A549 (cell line): ENCODE results near the gene MLC1. TPM values are rescaled to one million over a fixed set of nuclear protein-coding genes. Genes with fewer than 3 reads are reported as not detected.

Source experiments
- ATAC-seq, 2 experiments: fragments of 200-7000 bp in 1 of 2; fragments of >200 bp in 1 of 2; cut with Nextera tagmentation in 1 of 2; cut with Tn5 transposase in 1 of 2; 3 replicates each; pipeline versions ENCODE4 v1.8.0 to v1.9.1; 2018 to 2020; ENCODE audit warnings: mild to moderate bottlenecking in 1 of 2, moderate library complexity in 1 of 2
- CTCF ChIA-PET: fragments of 300-600 bp; sonication (Branson Sonifier 250); formaldehyde crosslinking; extraction: SDS; loops from one replicate; lab custom pipeline; 2021; ENCODE audit warnings: antibody characterized with exemption, inconsistent platforms; lab: Yijun Ruan, JAX
- POLR2A ChIA-PET: fragments of 350-600 bp; formaldehyde crosslinking; extraction: SDS; loops from one replicate; lab custom pipeline; 2021; ENCODE audit warnings: antibody characterized with exemption, inconsistent platforms; lab: Yijun Ruan, JAX
- DNase-seq, 2 experiments: peaks; one replicate each; pipeline versions ENCODE4 v3.0.0 to v3.0.0-alpha.2; 2011 to 2016; ENCODE audit warnings: low read depth in 1 of 2, low spot score in 1 of 2
- FAIRE-seq: peaks from 2 replicates; lab custom pipeline; 2011; peaks lifted over from hg19 to GRCh38; lab: Jason Lieb, UNC
- H3K27ac ChIP-seq, 2 experiments: fragments of >200 bp; sonication (Bioruptor Twin); formaldehyde crosslinking; 3 replicates each; pipeline ENCODE4 v1.5.1; 2016 to 2017
- H3K4me1 ChIP-seq: fragments of >200 bp; sonication (Bioruptor Twin); formaldehyde crosslinking; 3 replicates; pipeline ENCODE4 v1.6.1; 2016
- H3K4me2 ChIP-seq: fragments of >200 bp; sonication (Bioruptor Twin); formaldehyde crosslinking; 3 replicates; pipeline ENCODE4 v1.6.1; 2016
- H3K4me3 ChIP-seq: fragments of >200 bp; sonication (Bioruptor Twin); formaldehyde crosslinking; 3 replicates; pipeline ENCODE4 v1.5.1; 2016
- H3K9me3 ChIP-seq: fragments of >200 bp; sonication (Bioruptor Twin); formaldehyde crosslinking; 3 replicates; pipeline ENCODE4 v1.6.1; 2016
- BCL3 ChIP-seq: fragments of >200 bp; sonication (Bioruptor Twin); formaldehyde crosslinking; IDR thresholded peaks from 3 replicates; pipeline ENCODE4 v1.6.1; 2016
- BHLHE40 ChIP-seq: IDR thresholded peaks from 2 replicates; pipeline ENCODE4 v1.6.1; 2012; ENCODE audit warnings: low read depth, low read length, inconsistent platforms
- CBX8 ChIP-seq: fragments of 200-600 bp; sonication (generic); IDR thresholded peaks from 2 replicates; pipeline ENCODE4 v1.6.1; 2016
- CEBPB ChIP-seq, 2 experiments: fragments of >200 bp in 1 of 2; sonication (Bioruptor Twin) in 1 of 2; formaldehyde crosslinking in 1 of 2; IDR thresholded peaks; 2 replicates each; pipeline ENCODE4 v1.6.1; 2012 to 2016
- CTCF ChIP-seq: fragments of >200 bp; sonication (Bioruptor Twin); formaldehyde crosslinking; IDR thresholded peaks from 3 replicates; pipeline ENCODE4 v1.5.1; 2016
- ELK1 ChIP-seq: fragments of 150-350 bp; IDR thresholded peaks from 2 replicates; pipeline ENCODE4 v1.6.1; 2014; ENCODE audit warnings: low read depth, mild to moderate bottlenecking, low read length
- EP300 ChIP-seq, 2 experiments: fragments of >200 bp; sonication (Bioruptor Twin); formaldehyde crosslinking; IDR thresholded peaks; 2 replicates in 1 of 2; 3 replicates in 1 of 2; pipeline ENCODE4 v1.6.1; 2016 to 2017
- ESRRA ChIP-seq: fragments of 150-350 bp; IDR thresholded peaks from 2 replicates; pipeline ENCODE4 v1.6.1; 2014; ENCODE audit warnings: mild to moderate bottlenecking, low read length, borderline replicate concordance
- FOSB ChIP-seq: fragments of 250-450 bp; sonication (Bioruptor Pico); IDR thresholded peaks from 2 replicates; pipeline ENCODE4 v1.5.0; 2020; ENCODE audit warnings: mild to moderate bottlenecking, moderate library complexity
- GATA3 ChIP-seq: IDR thresholded peaks from 2 replicates; pipeline ENCODE4 v1.6.1; 2012; ENCODE audit warnings: borderline replicate concordance
- HEYL ChIP-seq: fragments of 250-450 bp; sonication (Bioruptor Pico); IDR thresholded peaks from 2 replicates; pipeline ENCODE4 v1.8.0; 2021; ENCODE audit warnings: mild to moderate bottlenecking, moderate library complexity
- HOXA7 ChIP-seq: fragments of 250-450 bp; sonication (Bioruptor Pico); IDR thresholded peaks from 2 replicates; pipeline ENCODE4 v1.5.0; 2020; ENCODE audit warnings: mild to moderate bottlenecking, moderate library complexity
- HOXB5 ChIP-seq: fragments of 250-450 bp; sonication (Bioruptor Pico); IDR thresholded peaks from 2 replicates; pipeline ENCODE4 v1.5.0; 2020; ENCODE audit warnings: mild to moderate bottlenecking, moderate library complexity
- KDM5A ChIP-seq: fragments of 200-600 bp; sonication (generic); IDR thresholded peaks from 2 replicates; pipeline ENCODE4 v1.6.1; 2016; ENCODE audit warnings: antibody characterized with exemption, mild to moderate bottlenecking
- MAFK ChIP-seq: fragments of 450-650 bp; IDR thresholded peaks from 2 replicates; pipeline ENCODE4 v1.6.1; 2014; ENCODE audit not compliant: partially characterized antibody
- MAX ChIP-seq: IDR thresholded peaks from 2 replicates; pipeline ENCODE4 v1.6.1; 2012
- NFE2L2 ChIP-seq: fragments of 150-350 bp; conservative IDR thresholded peaks from 2 replicates; pipeline ENCODE4 v1.6.1; 2014; ENCODE audit warnings: low read length
- NPAS2 ChIP-seq: fragments of 250-450 bp; sonication (Bioruptor Pico); IDR thresholded peaks from 2 replicates; pipeline ENCODE4 v1.8.0; 2022; ENCODE audit warnings: mild to moderate bottlenecking, moderate library complexity, borderline replicate concordance
- NR3C1 ChIP-seq: fragments of >200 bp; sonication (Bioruptor Twin); formaldehyde crosslinking; IDR thresholded peaks from 3 replicates; pipeline ENCODE4 v1.6.1; 2017
- PBX3 ChIP-seq: IDR thresholded peaks from 2 replicates; pipeline ENCODE4 v1.6.1; 2012
- PHF8 ChIP-seq: fragments of 200-600 bp; sonication (generic); IDR thresholded peaks from 2 replicates; pipeline ENCODE4 v1.6.1; 2016; ENCODE audit warnings: low read depth, mild to moderate bottlenecking, antibody characterized with exemption, moderate library complexity, borderline replicate concordance
- POLR2AphosphoS2 ChIP-seq: conservative IDR thresholded peaks from 2 replicates; pipeline ENCODE4 v1.6.1; 2012; ENCODE audit warnings: low read length, improper control_type of control experiment, inconsistent platforms
- RCOR1 ChIP-seq: fragments of 150-350 bp; IDR thresholded peaks from 2 replicates; pipeline ENCODE4 v1.6.1; 2014; ENCODE audit warnings: antibody characterized with exemption, low read length, low read depth
- RNF2 ChIP-seq: fragments of 200-600 bp; sonication (generic); IDR thresholded peaks from 2 replicates; pipeline ENCODE4 v1.6.1; 2016; ENCODE audit warnings: low read depth, mild to moderate bottlenecking, antibody characterized with exemption, moderate library complexity, borderline replicate concordance
- TFCP2L1 ChIP-seq: fragments of 250-450 bp; sonication (Bioruptor Pico); IDR thresholded peaks from 2 replicates; pipeline ENCODE4 v1.5.0; 2021; ENCODE audit warnings: mild to moderate bottlenecking
- USF2 ChIP-seq: fragments of 450-650 bp; IDR thresholded peaks from 2 replicates; pipeline ENCODE4 v1.6.1; 2014; ENCODE audit warnings: antibody characterized with exemption
- ZSCAN20 ChIP-seq: fragments of 250-450 bp; sonication (Bioruptor Pico); IDR thresholded peaks from 2 replicates; pipeline ENCODE4 v1.8.0; 2022; ENCODE audit warnings: mild to moderate bottlenecking, moderate library complexity
- WGBS: methylation state at CpG from one replicate; pipeline ENCODE4 v1.1.6; 2017; ENCODE audit errors: missing lambda C conversion rate; 5-methylcytosine and 5-hydroxymethylcytosine counted together
- polyA minus RNA-seq: library from RNA; depleted of rRNA, polyadenylated mRNA; stranded (reverse); fragments of >200 nt; gene quantifications from 2 replicates; pipeline ENCODE4 v1.2.3, GENCODE V29; 2011; rRNA and poly(A)+ RNA removed
- polyA plus RNA-seq, 4 experiments: library from polyadenylated mRNA; depleted of rRNA in 3 of 4; stranded (reverse); fragments of >200 nt; fragmentation: RNase III in 1 of 4; extraction: RNeasy Plus Mini Kit Qiagen cat#74134 plus additional on column Dnase treatment in 1 of 4; gene quantifications; 2 replicates in 3 of 4; 3 replicates in 1 of 4; pipeline ENCODE4 v1.2.3, GENCODE V29; 2011 to 2017

The MLC1 gene
- not detected in 2 replicates for polyA plus RNA-seq (2011; rRNA removed)
- 0.01 TPM in 1 of 2 replicates, not detected in the other for polyA plus RNA-seq (2012; cell fraction: cytosol; rRNA removed)
- polyA plus RNA-seq (2012; cell fraction: nucleus; rRNA removed), result not detected in 2 replicates
- not detected in 3 replicates for polyA plus RNA-seq (2017; fragmentation: RNase III; extraction: RNeasy Plus Mini Kit Qiagen cat#74134 plus additional on column Dnase treatment)
- polyA minus RNA-seq, result not detected in 2 replicates

GRCh38 chr22:50085211-50085972, at the start of gene MLC1:
Gene MLC1, minus strand, starts transcription at chr22:50085426. Its CDS starts 524 bp downstream, at chr22:50084902.
- no peak within 1 kb of the TSS for H3K4me2 ChIP-seq

GRCh38 chr22:50134481-50134880, 49.3 kb upstream of the MLC1 start:
- TF ChIP-seq MAX (no peak), BHLHE40 (no peak), TFCP2L1 (no peak), HOXA7 (CRISPR knock-in tag) (no peak), KDM5A (no peak)
- TF ChIP-seq, all 56 proteins: peak for 0
- no peak overlapping the region for H3K4me2 ChIP-seq
- POLR2A ChIA-PET, result no interaction called here
- CTCF ChIA-PET, result interaction anchor here (4.0 kb wide), 1 partner anchor 14 kb away, joined by 14 read pairs; no protein-coding TSS in a partner anchor
- 35% methylated on average over 9 of the region's 10 CpGs for WGBS
- FAIRE-seq (no peak), DNase-seq (no peak), ATAC-seq (no peak)
- H3K4me3 ChIP-seq, result no peak overlapping the region
- no peaks in the 10 kb centered on the region for H3K4me1 ChIP-seq
- no peaks in the 10 kb centered on the region for H3K9me3 ChIP-seq
- H3K27ac ChIP-seq, result no peak overlapping the region

More at GRCh38 chr22:50085211-50085972, at the start of gene MLC1:
- no peak for FAIRE-seq
- no peak for DNase-seq
- H3K4me3 ChIP-seq, result no peak within 1 kb of the TSS
- POLR2A ChIA-PET, result no interaction called here
- no peaks in the 10 kb centered on the region for H3K9me3 ChIP-seq
- WGBS, result 66% methylated on average over 29 of the region's 29 CpGs
- CTCF ChIA-PET, result no interaction called here
- TF ChIP-seq KDM5A (no peak), ESRRA (no peak), MAX (no peak), HEYL (no peak), CEBPB (IDR thresholded peaks at IDR 0.05) (no peak), POLR2AphosphoS2 (no peak), NFE2L2 (no peak), NR3C1 (no peak), NPAS2 (CRISPR knock-in tag) (no peak), ZSCAN20 (no peak), RCOR1 (no peak), BCL3 (no peak), CBX8 (no peak), PBX3 (no peak), GATA3 (no peak)
- TF ChIP-seq, all 56 proteins: peak for 0
- Histone ChIP-seq H3K4me1 (no peaks in the 10 kb centered on the region), H3K27ac (no peak within 1 kb of the TSS)
- no peak for ATAC-seq

GRCh38 chr22:50131894-50132293, 46.7 kb upstream of the MLC1 start:
- Histone ChIP-seq H3K9me3 (no peaks in the 10 kb centered on the region), H3K4me2 (no peak overlapping the region), H3K4me1 (no peaks in the 10 kb centered on the region), H3K4me3 (no peak overlapping the region), H3K27ac (no peak overlapping the region)
- ATAC-seq, result no peak
- 17% methylated on average over 4 of the region's 4 CpGs for WGBS
- no peak for DNase-seq
- TF ChIP-seq USF2 (no peak), RCOR1 (no peak), EP300 (IDR thresholded peaks at IDR 0.05) (no peak), RNF2 (no peak), NR3C1 (no peak), MAFK (no peak), HOXB5 (CRISPR knock-in tag) (no peak), FOSB (CRISPR knock-in tag) (no peak), PHF8 (no peak), CTCF (no peak), ELK1 (no peak), ESRRA (no peak)
- POLR2A ChIA-PET, result no interaction called here
- no peak for FAIRE-seq
- CTCF ChIA-PET, result no interaction called here
